ENCODE data around the gene NTM.
"Not testable (repeated sequence)": the region's sequence is repeated elsewhere in the genome, so short reads cannot be mapped to it uniquely, and the experiment has no call there.

NTM gene

GRCh38 chr11:131411636-131412035 is 41.2 kb downstream of the NTM start:
- no peaks in the 10 kb centered on the region for H3K36me3 Mint-ChIP-seq (ENCODE audit: insufficient read depth)
- DNase-seq (ENCODE audit: low spot score in 2 of 2): no peak
- ATAC-seq (replicated peaks; ENCODE audit: extremely low read depth, poor library complexity, severe bottlenecking): no peak
- no peaks in the 10 kb centered on the region for H3K4me1 Mint-ChIP-seq
- H3K27ac Mint-ChIP-seq (ENCODE audit: low read depth): no peak overlapping the region
- no peak overlapping the region for H3K4me3 Mint-ChIP-seq
- H3K9me3 Mint-ChIP-seq: peaks cover 14% of the 10 kb centered on the region
- no peaks in the 10 kb centered on the region for H3K27me3 Mint-ChIP-seq

- H3K9me3 Mint-ChIP-seq: peaks cover 14% of the 10 kb centered on the region
- H3K27me3 Mint-ChIP-seq: no peaks in the 10 kb centered on the region
- DNase-seq (ENCODE audit: low spot score in 2 of 2): no peak
- ATAC-seq (replicated peaks; ENCODE audit: extremely low read depth, poor library complexity, severe bottlenecking): no peak
- H3K36me3 Mint-ChIP-seq (ENCODE audit: insufficient read depth): no peaks in the 10 kb centered on the region
- H3K4me1 Mint-ChIP-seq: no peaks in the 10 kb centered on the region
- H3K27ac Mint-ChIP-seq (ENCODE audit: low read depth): no peak overlapping the region
- H3K4me3 Mint-ChIP-seq: no peak overlapping the region
Observed at GRCh38 chr11:131412061-131412460, 41.6 kb downstream of the NTM start.

GRCh38 chr11:131413217-131413616 is 42.8 kb downstream of the NTM start:
- H3K27me3 Mint-ChIP-seq: no peaks in the 10 kb centered on the region
- H3K4me1 Mint-ChIP-seq: no peaks in the 10 kb centered on the region

GRCh38 chr11:131418189-131418588 is 47.8 kb downstream of the NTM start:
- H3K27me3 Mint-ChIP-seq: no peaks in the 10 kb centered on the region
- peaks cover 11% of the 10 kb centered on the region for H3K9me3 Mint-ChIP-seq
- ATAC-seq (replicated peaks; ENCODE audit: extremely low read depth, poor library complexity, severe bottlenecking) (no peak), DNase-seq (ENCODE audit: low spot score in 2 of 2) (no peak)
- no peak overlapping the region for H3K27ac Mint-ChIP-seq (ENCODE audit: low read depth)
- H3K4me1 Mint-ChIP-seq: no peaks in the 10 kb centered on the region
- H3K36me3 Mint-ChIP-seq (ENCODE audit: insufficient read depth): no peaks in the 10 kb centered on the region
- H3K4me3 Mint-ChIP-seq: no peak overlapping the region

More at GRCh38 chr11:131413217-131413616, 42.8 kb downstream of the NTM start:
- ATAC-seq (replicated peaks; ENCODE audit: extremely low read depth, poor library complexity, severe bottlenecking): no peak
- Mint-ChIP-seq H3K27ac (ENCODE audit: low read depth) (no peak overlapping the region), H3K4me3 (no peak overlapping the region), H3K9me3 (peaks cover 14% of the 10 kb centered on the region), H3K36me3 (ENCODE audit: insufficient read depth) (no peaks in the 10 kb centered on the region)
- no peak for DNase-seq (ENCODE audit: low spot score in 2 of 2)

GRCh38 chr11:131421066-131421855 is 50.8 kb downstream of the NTM start:
- no peak overlapping the region for H3K4me3 Mint-ChIP-seq
- H3K9me3 Mint-ChIP-seq: peaks cover 5% of the 10 kb centered on the region
- ATAC-seq (replicated peaks; ENCODE audit: extremely low read depth, poor library complexity, severe bottlenecking): no peak
- no peaks in the 10 kb centered on the region for H3K4me1 Mint-ChIP-seq
- H3K27ac Mint-ChIP-seq (ENCODE audit: low read depth): no peak overlapping the region
- no peak for DNase-seq (ENCODE audit: low spot score in 2 of 2)
- H3K36me3 Mint-ChIP-seq (ENCODE audit: insufficient read depth): no peaks in the 10 kb centered on the region
- no peaks in the 10 kb centered on the region for H3K27me3 Mint-ChIP-seq

GRCh38 chr11:131422029-131422428 is 51.6 kb downstream of the NTM start:
- H3K4me3 Mint-ChIP-seq: no peak overlapping the region
- ATAC-seq (replicated peaks; ENCODE audit: extremely low read depth, poor library complexity, severe bottlenecking): no peak
- H3K4me1 Mint-ChIP-seq: no peaks in the 10 kb centered on the region
- no peak overlapping the region for H3K27ac Mint-ChIP-seq (ENCODE audit: low read depth)
- no peaks in the 10 kb centered on the region for H3K27me3 Mint-ChIP-seq
- no peaks in the 10 kb centered on the region for H3K36me3 Mint-ChIP-seq (ENCODE audit: insufficient read depth)
- no peak for DNase-seq (ENCODE audit: low spot score in 2 of 2)
- H3K9me3 Mint-ChIP-seq: peaks cover 5% of the 10 kb centered on the region

GRCh38 chr11:131422496-131422895 is 52.1 kb downstream of the NTM start:
- Mint-ChIP-seq H3K36me3 (ENCODE audit: insufficient read depth) (no peaks in the 10 kb centered on the region), H3K4me1 (no peaks in the 10 kb centered on the region), H3K27ac (ENCODE audit: low read depth) (no peak overlapping the region), H3K9me3 (peaks cover 6% of the 10 kb centered on the region), H3K4me3 (no peak overlapping the region), H3K27me3 (no peaks in the 10 kb centered on the region)
- DNase-seq (ENCODE audit: low spot score in 2 of 2): no peak
- ATAC-seq (replicated peaks; ENCODE audit: extremely low read depth, poor library complexity, severe bottlenecking): no peak

GRCh38 chr11:131423688-131424087 is 53.3 kb downstream of the NTM start:
- peaks cover 17% of the 10 kb centered on the region for H3K9me3 Mint-ChIP-seq
- no peak for DNase-seq (ENCODE audit: low spot score in 2 of 2)
- no peaks in the 10 kb centered on the region for H3K36me3 Mint-ChIP-seq (ENCODE audit: insufficient read depth)
- no peaks in the 10 kb centered on the region for H3K27me3 Mint-ChIP-seq
- no peak for ATAC-seq (replicated peaks; ENCODE audit: extremely low read depth, poor library complexity, severe bottlenecking)
- no peak overlapping the region for H3K27ac Mint-ChIP-seq (ENCODE audit: low read depth)
- no peak overlapping the region for H3K4me3 Mint-ChIP-seq
- no peaks in the 10 kb centered on the region for H3K4me1 Mint-ChIP-seq

GRCh38 chr11:131424257-131424876 is 54.0 kb downstream of the NTM start:
- not testable (repeated sequence) for H3K27me3 Mint-ChIP-seq; H3K4me3 Mint-ChIP-seq; H3K4me1 Mint-ChIP-seq; H3K36me3 Mint-ChIP-seq (ENCODE audit: insufficient read depth); DNase-seq (ENCODE audit: low spot score in 2 of 2); H3K27ac Mint-ChIP-seq (ENCODE audit: low read depth); ATAC-seq (replicated peaks; ENCODE audit: extremely low read depth, poor library complexity, severe bottlenecking)
- H3K9me3 Mint-ChIP-seq: peaks cover 17% of the 10 kb centered on the region

- Mint-ChIP-seq H3K4me3 (no peak overlapping the region), H3K4me1 (no peaks in the 10 kb centered on the region), H3K27ac (ENCODE audit: low read depth) (no peak overlapping the region), H3K36me3 (ENCODE audit: insufficient read depth) (no peaks in the 10 kb centered on the region), H3K9me3 (peaks cover 15% of the 10 kb centered on the region), H3K27me3 (no peaks in the 10 kb centered on the region)
- DNase-seq (ENCODE audit: low spot score in 2 of 2) (no peak), ATAC-seq (replicated peaks; ENCODE audit: extremely low read depth, poor library complexity, severe bottlenecking) (no peak)
Observed at GRCh38 chr11:131425285-131425684, 54.9 kb downstream of the NTM start.

- ATAC-seq (replicated peaks; ENCODE audit: extremely low read depth, poor library complexity, severe bottlenecking) (no peak), DNase-seq (ENCODE audit: low spot score in 2 of 2) (no peak)
- Mint-ChIP-seq H3K36me3 (ENCODE audit: insufficient read depth) (peaks cover under 1% of the 10 kb centered on the region), H3K27ac (ENCODE audit: low read depth) (no peak overlapping the region), H3K4me1 (no peaks in the 10 kb centered on the region), H3K27me3 (no peaks in the 10 kb centered on the region), H3K4me3 (no peak overlapping the region), H3K9me3 (peaks cover 15% of the 10 kb centered on the region)
Observed at GRCh38 chr11:131428853-131429252, 58.4 kb downstream of the NTM start.

GRCh38 chr11:131430473-131431208 is 60.2 kb downstream of the NTM start:
- H3K4me1 Mint-ChIP-seq: no peaks in the 10 kb centered on the region
- peaks cover 21% of the 10 kb centered on the region for H3K9me3 Mint-ChIP-seq
- no peak overlapping the region for H3K4me3 Mint-ChIP-seq
- ATAC-seq (replicated peaks; ENCODE audit: extremely low read depth, poor library complexity, severe bottlenecking) (no peak), DNase-seq (ENCODE audit: low spot score in 2 of 2) (no peak)
- no peak overlapping the region for H3K27ac Mint-ChIP-seq (ENCODE audit: low read depth)
- no peaks in the 10 kb centered on the region for H3K27me3 Mint-ChIP-seq
- H3K36me3 Mint-ChIP-seq (ENCODE audit: insufficient read depth): peaks cover 2% of the 10 kb centered on the region

Data from central memory CD8-positive, alpha-beta T cell (primary cell).